Left forelimb (tissue), 1 donor: ENCODE results near the gene ABL2.

Source experiments
- DNase-seq: peaks from one replicate; pipeline ENCODE4 v3.0.0-alpha.2; 2018; ENCODE audit warnings: low spot score

The ABL2 gene

DNA sequence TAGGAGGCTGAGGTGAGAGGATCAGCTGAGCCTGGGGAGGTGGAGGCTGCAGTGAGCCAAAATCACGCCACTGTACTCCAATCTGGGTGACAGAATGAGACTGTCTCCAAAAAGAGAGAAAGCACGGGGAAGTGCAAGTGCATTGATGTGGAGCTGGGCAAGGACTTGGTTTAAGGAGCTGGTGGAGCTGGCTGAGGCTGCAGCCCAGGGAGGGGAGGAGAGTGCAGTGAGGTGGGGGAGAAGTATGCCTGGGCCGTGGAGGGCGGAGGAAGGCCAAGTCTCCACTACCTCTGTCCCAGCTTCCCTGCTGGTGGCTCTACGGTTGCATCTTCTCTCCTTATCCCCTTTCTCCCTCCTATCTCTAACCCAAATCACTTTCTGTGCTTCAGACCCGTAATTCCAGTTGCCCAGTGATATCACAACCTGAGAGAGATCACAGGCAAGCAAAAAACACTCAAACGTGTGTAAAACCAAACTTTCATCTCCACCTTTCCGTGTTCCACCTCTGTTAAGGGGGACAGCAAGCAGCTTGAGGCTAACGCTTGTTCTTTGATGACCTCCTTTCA, 136.5 kb downstream of the ABL2 start:
- DNase-seq = no peak

DNA sequence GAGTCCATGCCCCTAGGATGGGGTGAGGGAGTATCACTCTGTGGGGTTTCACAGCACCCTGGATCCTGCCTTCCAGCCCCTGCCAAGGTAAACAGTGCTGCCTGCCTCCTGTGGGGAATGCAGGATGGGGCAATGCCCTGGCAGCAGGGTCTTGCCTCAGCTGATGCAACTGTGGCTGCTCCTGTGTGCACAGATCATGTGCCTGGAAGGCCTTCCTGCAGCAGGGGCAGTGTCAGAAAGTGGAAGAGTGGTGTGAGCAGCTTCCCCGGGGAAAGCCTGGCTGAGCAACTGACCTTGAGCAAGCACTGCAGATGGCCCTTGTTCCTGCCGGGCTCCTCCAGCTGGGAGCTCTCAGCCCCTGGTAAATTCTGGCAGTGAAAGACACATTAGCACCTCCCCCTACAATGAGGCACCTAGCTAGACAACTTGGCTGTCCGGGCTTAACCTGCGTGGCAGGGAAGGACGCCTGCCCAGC, 137.7 kb downstream of the ABL2 start:
- no peak for DNase-seq

DNA sequence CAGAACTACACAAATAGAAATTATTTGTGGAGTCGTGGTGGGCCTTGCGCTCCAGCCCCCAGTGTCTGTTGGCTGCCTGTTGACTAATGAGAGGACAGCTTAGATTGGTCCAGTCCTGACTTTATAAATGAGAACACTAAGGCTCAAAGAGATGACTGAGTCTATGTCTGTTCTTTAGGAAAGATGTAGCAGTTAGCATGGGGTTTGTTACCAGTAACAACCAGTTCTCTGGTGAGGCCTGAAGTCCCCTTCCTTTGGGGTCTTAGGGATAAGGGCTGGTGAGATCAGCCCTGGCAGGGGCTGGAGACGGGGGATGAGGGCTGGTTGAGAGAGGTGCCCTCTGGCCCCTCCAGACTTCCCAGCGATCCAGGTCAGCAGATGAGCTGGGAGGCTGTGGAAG, 138.6 kb downstream of the ABL2 start:
- no peak for DNase-seq

DNA sequence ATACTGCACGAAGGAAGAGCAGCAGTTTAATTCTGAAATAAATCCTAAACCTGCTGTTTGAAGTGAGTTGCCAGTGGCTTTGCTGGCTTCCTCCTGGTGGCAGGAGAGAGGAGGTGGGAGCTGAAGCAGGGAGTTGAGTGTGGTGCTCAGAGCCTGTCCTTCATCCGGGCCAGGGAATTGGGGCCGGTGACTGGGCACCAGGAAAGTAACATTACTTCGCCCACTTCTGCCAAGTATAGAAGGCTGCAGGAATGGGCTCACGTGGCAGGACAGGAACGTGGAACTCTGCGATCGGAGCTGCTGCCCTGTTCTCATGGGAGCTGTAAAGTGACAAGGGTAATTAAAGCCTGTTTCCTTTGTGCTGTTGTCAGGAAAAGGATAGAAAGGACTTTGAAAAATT, 139.0 kb downstream of the ABL2 start:
- no peak for DNase-seq

DNA sequence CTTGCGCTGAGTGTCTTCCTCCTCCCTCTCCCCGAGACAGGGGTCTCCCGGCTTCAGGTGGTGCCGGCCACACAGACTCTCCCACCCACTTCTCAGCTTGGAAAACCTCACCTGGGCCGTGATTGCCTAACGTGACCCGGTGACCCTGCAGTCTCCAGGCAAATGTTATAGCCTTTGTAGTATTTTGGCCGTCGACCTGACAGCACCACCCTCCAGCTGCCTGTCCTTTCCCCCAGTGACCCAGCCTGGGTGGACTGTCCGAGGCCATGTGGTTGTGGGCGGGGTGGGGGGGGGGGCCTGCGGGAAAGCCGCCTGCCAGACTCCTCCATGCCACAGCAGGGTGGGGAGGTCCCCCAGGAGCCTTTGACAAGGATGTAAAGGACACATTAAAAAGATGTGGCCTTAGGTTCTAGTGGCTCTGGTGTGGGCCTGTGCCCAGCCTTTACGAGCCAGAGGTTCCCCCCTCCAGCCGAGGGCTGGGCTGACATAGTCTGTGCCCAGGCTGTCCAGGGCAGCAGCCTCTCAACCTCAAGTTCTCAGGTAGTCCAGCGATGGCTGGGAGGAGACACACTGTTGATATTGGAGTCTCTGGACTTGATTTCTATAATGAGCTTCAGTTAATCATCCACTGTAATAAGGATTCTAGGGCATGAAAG, 139.5 kb downstream of the ABL2 start:
- DNase-seq = no peak

DNA sequence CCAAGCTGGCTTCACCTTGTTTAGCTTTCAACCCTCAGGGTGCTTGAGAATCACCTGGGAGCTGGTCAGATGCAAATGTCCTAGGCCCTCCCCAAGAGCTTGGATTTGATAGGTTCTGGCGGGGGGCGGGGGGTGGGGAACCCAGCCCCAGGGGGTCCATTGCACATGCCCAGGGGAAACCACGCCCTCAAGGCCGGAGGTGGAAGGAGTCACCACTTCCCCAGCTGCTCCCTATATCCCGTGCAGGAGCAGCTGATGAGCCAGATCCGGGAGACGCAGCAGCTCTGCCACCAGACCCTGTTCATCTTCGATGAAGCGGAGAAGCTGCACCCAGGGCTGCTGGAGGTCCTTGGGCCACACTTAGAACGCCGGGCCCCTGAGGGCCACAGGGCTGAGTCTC, 141.8 kb downstream of the ABL2 start:
- no peak for DNase-seq

DNA sequence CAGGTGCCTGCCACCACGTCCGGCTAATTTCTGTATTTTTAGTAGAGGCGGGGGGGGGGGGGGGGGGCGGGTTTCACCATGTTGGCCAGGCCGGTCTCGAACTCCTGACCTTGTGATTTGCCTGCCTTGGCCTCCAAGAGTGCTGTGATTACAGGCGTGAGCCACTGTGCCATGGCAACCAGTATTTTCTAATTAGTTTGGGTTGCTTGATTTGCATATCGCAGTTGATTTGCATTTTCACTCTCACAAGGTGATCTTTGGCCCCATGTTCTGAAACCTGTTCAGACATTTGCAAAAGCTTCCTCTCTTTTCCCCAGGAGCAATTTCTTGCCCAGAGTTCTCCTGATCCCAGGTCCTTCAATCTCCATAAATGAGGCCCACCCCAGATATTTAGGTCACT, 145.9 kb downstream of the ABL2 start:
- DNase-seq = no peak

DNA sequence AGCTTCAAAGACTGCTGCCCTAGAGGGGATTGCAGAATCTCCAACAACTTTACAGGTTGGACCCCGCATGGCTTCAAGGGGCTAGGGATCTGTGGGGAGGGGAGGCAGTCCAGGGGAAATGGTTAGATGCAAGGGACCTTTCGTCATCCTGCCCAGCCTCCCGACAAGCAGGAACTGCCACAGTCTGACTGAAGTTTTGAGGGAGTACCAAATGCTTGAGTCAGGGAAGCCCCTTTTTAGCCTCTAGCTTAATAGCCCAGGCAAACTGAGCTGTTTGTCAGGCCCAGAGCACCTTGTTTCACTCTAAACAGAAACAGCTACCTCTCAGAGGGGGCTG, 146.5 kb downstream of the ABL2 start:
- DNase-seq = no peak

DNA sequence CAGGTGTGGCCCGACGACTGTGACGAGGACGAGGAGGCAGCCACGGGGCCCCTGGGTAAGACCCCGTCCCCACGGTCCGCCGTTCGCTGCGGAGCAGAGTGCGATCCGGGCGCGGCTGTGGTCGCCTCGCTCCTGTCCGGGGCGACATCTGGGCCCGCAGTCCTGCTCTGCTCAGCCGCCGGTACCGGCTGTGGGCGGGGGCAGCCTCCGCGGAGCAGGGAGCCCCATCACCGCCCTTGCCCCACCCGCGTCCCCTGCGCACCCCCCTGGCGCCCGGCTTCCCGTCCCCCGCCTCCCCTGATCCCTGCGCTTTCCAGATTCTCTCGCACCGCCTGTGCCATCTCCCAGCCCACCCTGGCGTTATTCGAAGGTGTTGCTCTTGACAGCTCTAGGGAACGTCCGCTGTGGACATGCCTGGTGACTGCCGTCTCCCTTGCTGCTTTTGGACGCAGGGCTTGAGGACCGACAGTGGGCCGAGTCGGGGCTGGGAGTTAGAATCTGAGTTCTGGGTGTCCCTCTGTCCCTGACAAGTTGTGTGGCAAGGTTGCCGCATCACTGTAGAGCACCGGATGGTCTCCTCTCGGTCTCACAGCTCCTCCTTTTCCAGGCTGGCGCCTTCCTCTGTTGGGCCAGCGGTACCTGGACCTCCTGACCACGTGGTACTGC, 147.0 kb downstream of the ABL2 start:
- no peak for DNase-seq

DNA sequence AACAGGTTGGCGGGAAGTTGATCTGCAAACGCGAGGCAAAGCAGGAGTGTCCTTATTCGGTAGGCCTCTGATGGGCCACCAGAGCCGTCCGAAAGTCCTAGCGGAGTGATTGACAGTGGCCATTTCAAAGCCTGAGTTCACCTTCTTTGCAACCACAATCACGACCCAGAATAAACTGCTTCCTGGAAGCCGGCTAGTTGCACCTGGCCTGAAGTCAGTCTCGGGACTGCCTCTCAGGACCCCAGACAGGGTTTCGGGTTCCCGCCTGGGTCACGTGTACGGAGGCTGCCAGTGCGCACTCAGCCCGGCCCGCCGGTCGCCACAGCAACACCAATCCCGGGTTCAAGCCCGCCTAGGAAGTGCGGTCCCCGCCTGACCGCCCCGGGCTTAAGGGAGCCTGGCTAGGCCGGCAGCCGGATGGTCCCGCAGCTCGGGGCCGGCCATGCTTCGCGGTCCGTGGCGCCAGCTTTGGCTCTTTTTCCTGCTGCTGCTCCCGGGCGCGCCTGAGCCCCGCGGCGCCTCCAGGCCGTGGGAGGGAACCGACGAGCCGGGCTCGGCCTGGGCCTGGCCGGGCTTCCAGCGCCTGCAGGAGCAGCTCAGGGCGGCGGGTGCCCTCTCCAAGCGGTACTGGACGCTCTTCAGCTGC, 147.7 kb downstream of the ABL2 start, which contains the start of gene TOR3A:
TOR3A (plus strand) TSS at position 384 of the 646 bp plus-strand sequence; CDS start at position 443, 59 bp downstream.
- DNase-seq = peak; percentile 95

DNA sequence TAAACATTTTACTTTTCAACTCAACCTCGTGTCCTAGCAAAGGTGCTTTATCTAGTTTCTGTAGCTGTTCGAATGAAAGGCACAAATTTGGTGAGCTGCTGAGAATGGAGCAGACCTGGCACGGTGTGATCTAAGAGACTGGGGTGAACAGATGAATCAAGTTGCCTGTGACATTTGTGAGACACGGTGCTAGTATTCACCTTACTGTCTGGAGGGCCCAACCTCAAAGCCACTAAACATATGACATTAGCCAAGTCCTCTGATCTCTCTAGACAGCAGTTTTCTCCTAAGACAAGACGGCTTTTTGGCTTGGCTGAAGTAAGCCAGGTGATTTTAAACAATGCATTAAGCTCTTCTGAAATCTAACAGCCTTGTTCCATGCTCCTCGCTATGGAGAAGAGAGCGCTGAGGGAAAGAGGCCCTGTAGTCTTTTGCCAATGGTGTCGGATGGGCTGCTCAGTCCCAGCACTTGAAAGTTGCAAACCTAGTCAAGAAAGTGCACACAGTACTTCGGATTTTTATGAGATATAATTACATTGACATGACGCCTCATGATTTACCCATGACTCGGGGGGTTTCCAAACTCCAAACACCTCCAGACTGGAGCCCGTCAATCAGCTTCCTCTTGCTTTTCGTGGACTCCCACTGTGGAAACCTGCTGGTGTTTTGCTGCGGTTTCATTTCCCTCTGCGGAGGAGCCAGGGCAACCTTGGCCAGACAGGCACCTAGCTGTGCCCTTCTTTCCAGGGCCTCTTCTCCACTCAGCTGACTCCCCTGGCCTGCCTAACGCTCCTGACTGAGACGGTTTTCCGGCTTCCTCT, 148.4 kb downstream of the ABL2 start:
- DNase-seq = no peak

DNA sequence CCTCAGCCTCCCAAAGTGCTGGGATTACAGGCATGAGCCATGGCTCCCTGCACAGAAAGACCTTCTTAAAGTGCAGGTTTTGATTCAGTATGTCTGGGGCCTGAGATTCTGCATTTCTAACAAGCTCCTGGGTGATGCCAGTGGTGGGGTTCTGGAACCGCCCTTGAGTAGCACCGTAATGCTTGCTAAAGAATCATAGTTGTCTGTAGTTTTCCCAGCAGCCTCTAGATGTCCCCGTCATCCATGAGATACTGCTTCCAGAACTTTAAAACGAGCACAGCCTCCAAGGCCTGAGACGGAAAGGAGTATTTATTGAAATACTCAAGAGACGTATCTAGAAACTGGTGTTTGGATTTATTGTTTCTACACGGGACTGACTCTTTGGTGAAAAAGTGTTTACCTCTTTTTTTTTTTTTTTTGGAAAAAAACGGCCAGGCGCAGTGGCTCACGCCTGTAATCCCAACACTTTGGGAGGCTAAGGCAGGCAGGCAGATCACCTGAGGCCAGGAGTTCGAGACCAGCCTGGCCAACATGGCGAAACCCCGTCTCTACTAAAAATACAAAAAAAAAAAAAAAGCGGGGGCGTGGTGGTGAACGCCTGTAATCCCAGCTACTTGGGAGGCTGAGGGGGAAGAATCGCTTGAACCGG, 150.2 kb downstream of the ABL2 start:
- no peak for DNase-seq

DNA sequence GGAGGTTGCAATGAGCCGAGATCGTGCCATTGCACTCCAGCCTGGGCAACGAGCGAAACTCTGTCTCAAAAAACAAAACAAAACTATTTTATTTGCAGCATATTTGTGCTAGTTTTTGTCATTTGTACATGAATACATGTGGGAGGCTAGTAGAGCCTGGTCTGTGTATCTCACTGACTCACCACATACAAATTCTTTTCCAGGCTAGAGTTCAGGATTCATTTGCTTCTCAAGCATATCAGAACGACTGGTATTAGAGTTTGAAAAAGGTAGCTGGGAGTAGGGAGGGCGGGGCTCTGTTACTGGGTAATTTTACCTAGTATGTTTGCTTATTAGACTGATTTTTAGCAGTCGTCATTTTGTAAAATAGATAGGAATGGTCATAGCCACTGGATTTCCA, 152.1 kb downstream of the ABL2 start:
- no peak for DNase-seq

DNA sequence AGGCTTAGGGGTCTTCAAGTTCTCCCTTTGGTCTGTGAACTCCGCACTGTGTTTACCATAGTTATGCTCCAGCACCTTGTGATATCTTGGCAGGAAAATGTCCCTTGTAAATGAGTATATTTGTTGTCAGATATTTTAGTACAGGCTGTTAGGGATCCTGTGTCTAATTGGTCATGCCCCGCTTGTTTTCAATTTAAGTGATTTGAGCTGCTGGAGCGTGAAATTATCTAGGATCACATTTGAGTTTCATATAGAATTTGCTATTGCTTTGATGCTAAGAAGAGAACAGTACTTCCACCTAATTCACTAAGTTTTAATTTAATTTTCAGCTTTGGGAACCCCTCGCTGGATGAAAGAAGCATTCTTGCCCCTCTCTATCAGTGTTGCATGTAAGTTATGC, 163.0 kb downstream of the ABL2 start:
- DNase-seq = no peak

DNA sequence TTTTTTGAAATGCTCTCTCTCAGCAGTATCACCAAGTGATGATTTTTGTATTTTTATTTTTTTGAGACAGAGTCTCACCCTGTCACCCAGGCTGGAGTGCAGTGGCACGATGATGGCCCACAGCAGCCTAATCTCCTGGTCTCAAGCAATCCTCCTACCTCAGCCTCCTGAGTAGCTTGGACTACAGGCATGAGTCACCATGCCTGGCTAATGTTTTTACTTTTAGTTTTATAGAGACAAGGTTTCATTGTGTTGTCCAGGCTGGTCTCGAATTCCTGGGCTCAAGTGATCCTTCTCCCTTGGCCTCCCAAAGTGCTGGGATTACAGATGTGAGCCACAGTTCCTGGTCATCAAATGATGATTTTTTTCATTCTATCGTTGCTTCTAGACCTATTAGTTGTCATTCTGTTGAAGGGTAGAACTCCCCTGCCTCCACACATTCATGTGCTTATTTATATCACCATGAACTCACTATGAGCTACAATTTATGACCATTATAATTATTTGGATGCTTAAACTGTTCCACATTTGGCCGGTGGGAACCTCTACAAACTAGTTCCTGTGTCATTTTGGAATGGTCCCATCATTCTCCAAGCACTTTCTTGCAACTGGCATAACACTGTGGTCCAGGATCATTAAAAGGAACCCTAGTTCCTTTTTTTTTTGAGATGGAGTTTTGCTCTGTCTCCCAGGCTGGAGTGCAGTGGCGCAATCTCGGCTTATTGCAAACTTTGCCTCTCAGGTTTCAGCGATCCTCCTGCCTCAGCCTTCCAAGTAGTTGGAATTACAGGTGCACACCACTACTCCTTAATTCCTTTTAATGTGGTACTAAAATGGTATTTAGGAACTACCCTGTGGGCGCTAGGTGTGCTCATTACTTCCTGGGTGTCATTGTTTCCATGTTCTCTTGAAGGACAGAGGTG, 167.9 kb downstream of the ABL2 start:
- no peak for DNase-seq

DNA sequence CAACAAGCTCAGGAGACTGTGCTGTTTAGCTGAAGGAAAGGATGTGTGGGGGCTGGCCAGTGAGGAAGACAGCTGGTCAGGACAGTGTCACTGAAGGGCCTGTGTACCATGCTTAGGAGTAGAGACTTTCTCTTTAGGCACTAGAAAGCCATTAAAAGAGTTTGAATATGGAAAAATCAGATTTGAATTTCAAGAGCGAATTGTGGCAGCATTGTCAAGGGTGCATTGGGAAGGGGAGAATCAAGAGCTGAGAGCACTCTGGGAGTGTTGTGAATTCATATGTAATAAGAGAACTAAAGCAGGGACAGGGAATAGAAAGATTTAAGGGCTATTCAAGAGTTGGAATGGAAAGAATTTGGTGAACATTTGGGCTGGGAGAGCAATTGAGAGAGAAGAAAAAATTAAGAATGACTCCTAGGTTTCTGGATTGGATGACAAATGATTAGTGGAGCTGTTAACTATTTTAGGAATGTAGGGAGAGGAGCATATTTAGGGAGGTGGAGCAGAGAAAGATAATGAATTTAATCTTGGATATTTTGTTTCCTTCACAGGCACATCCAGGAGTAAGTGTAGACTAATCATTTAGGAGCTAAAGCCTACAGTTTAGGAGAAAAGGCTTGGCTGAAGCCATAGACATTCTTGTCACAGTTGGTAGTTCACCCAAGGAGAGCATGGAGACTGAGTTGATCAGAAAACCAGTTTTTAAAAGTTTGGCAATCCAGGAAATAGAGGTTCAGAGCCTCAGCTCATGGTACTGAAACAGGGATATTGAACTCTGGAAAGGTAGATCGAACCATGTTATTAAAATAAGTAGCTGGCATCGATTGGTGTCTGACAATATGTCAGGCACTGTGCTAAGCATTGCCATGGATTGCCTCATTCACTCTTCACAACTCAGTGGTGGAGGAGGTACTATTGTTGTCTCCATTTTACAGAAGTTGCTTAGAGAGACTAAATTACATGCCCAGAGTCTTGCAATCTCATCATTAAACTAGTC, 170.7 kb downstream of the ABL2 start:
- DNase-seq = no peak

DNA sequence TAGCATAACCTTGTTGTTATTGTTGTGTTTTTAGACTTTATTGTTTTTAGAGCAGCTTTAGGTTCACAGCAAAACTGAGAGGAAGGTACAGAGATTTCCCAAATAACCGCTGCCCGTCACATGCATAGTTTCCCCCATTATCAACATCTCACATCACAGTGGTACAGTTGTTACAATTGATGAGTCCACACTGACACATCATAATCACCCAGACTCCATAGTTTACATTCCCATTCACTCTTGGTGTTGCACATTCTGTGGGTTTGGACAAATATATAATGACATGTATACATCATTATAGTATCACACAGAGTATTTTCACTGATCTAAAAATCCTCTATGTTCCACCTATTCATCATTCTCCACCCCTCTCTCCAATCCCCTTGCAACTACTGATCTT, 173.5 kb downstream of the ABL2 start:
- no peak for DNase-seq

DNA sequence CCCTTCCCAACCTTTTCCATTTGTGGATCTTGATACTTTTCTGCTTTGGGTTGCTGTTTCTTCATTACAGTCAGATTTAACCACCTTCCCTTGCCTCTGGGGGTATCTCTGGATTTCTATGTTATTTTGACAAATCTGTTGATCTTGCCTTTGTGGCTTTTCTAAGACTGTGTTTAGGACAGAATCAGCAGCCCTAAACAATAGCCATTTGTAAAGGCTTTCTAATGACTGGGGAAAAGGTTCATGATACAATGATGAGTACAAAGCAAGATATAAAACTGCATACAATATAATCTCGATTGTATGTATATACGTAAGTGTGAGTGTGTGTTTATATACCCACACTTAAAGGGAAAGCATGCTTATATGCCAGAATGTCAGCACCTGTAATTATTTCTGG, 176.0 kb downstream of the ABL2 start:
- no peak for DNase-seq

DNA sequence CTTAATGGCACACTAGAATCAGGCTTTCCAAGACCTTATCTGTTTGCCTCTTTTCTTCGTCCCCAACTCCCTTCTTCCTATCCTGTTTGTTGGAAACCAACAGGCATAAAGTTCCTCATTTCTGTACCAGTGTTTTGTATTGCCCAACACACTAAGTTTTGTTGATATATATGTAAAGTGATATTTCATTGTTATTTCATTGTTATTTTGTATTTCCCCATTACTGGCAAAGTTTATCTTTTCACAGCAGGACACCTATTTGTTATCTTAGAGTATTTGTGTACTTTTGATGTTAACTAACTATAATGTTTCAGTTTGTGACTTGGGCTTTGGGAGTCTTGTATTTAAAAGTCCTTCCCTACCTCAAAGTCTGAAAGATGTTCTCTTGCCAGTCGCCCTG, 176.7 kb downstream of the ABL2 start:
- no peak for DNase-seq
